OCI-LY1 (cell line): Measurements from ENCODE around the gene A1BG.

Source experiments
- H2AFZ ChIP-seq: fragments of 200-600 bp; sonication (generic), shearing (Covaris generic); 2 replicates; pipeline ENCODE4 v1.6.0; 2014; ENCODE audit warnings: antibody characterized with exemption, mild to moderate bottlenecking, low read length
- H3F3A ChIP-seq: fragments of 200-600 bp; sonication (generic), shearing (Covaris generic); 2 replicates; pipeline ENCODE4 v1.6.0; 2014; ENCODE audit warnings: mild to moderate bottlenecking, antibody characterized with exemption, low read length, moderate library complexity; ENCODE audit not compliant: insufficient read depth
- H3K27ac ChIP-seq: fragments of 200-600 bp; sonication (generic); 2 replicates; pipeline ENCODE4 v1.5.1; 2014; ENCODE audit warnings: low read length, mixed run types, mild to moderate bottlenecking, low read depth; ENCODE audit not compliant: poor library complexity, severe bottlenecking
- H3K27me3 ChIP-seq: fragments of 200-600 bp; sonication (generic); 2 replicates; pipeline ENCODE4 v1.6.0; 2014; ENCODE audit warnings: antibody characterized with exemption, mild to moderate bottlenecking, low read length, moderate library complexity; ENCODE audit not compliant: insufficient read depth
- H3K36me3 ChIP-seq: fragments of 200-600 bp; sonication (generic); 2 replicates; pipeline ENCODE4 v1.6.1; 2014; ENCODE audit warnings: mild to moderate bottlenecking, antibody characterized with exemption, low read length, moderate library complexity, mixed read lengths; ENCODE audit not compliant: insufficient read depth
- H3K4me1 ChIP-seq: fragments of 200-600 bp; sonication (generic); 2 replicates; pipeline ENCODE4 v1.5.1; 2014; ENCODE audit warnings: mild to moderate bottlenecking, low read length, moderate library complexity; ENCODE audit not compliant: insufficient read depth, severe bottlenecking
- H3K4me2 ChIP-seq: fragments of 200-600 bp; sonication (generic), shearing (Covaris generic); 2 replicates; pipeline ENCODE4 v1.6.1; 2014; ENCODE audit warnings: low read length
- H3K4me3 ChIP-seq: fragments of 200-600 bp; sonication (generic); 2 replicates; pipeline ENCODE4 v1.5.1; 2014; ENCODE audit warnings: low read length, low read depth, mild to moderate bottlenecking, mixed read lengths; ENCODE audit not compliant: poor library complexity, severe bottlenecking
- H3K79me2 ChIP-seq: fragments of 200-600 bp; shearing (Covaris generic); 2 replicates; pipeline ENCODE4 v1.6.1; 2016; ENCODE audit warnings: mixed run types, low read length, mixed read lengths; ENCODE audit not compliant: insufficient read depth
- H3K9ac ChIP-seq: fragments of 200-600 bp; sonication (generic), shearing (Covaris generic); 2 replicates; pipeline ENCODE4 v1.6.1; 2014; ENCODE audit warnings: mild to moderate bottlenecking, low read length, mixed read lengths
- H3K9me2 ChIP-seq: fragments of 200-600 bp; sonication (generic), shearing (Covaris generic); 2 replicates; pipeline ENCODE4 v1.6.1; 2014; ENCODE audit warnings: low read depth, mild to moderate bottlenecking, low read length, mixed read lengths
- H3K9me3 ChIP-seq: fragments of 200-600 bp; shearing (Covaris generic); 2 replicates; pipeline ENCODE4 v1.6.1; 2014; ENCODE audit warnings: low read length, mixed read lengths
- H4K20me1 ChIP-seq: fragments of 200-600 bp; sonication (generic), shearing (Covaris generic); 2 replicates; pipeline ENCODE4 v1.6.0; 2016; ENCODE audit warnings: mild to moderate bottlenecking, low read length; ENCODE audit not compliant: insufficient read depth
- CTCF ChIP-seq: fragments of 200-600 bp; sonication (generic), shearing (Covaris generic); IDR thresholded peaks from 2 replicates; pipeline ENCODE4 v1.5.1; 2017; ENCODE audit warnings: mild to moderate bottlenecking, antibody characterized with exemption, low read length, moderate library complexity, mixed read lengths
- EZH2 ChIP-seq: fragments of 200-600 bp; sonication (generic), shearing (Covaris generic); IDR thresholded peaks from 2 replicates; pipeline ENCODE4 v1.8.0; 2017; ENCODE audit warnings: borderline replicate concordance, mixed run types, mild to moderate bottlenecking, antibody characterized with exemption, low read length, moderate library complexity, mixed read lengths

Gene A1BG

GRCh38 chr19:58394821-58395219, 41.5 kb upstream of the A1BG start:
- Histone ChIP-seq H3F3A (no peaks in the 10 kb centered on the region), H3K4me2 (no peak overlapping the region), H3K36me3 (peaks cover 62% of the 10 kb centered on the region), H3K9me2 (no peaks in the 10 kb centered on the region), H4K20me1 (no peaks in the 10 kb centered on the region), H3K79me2 (no peaks in the 10 kb centered on the region), H3K27ac (no peak overlapping the region), H3K9ac (no peak overlapping the region), H3K4me1 (peaks cover 5% of the 10 kb centered on the region), H3K9me3 (no peaks in the 10 kb centered on the region), H3K4me3 (no peak overlapping the region), H2AFZ (no peak overlapping the region), H3K27me3 (no peaks in the 10 kb centered on the region)
- no peak for TF ChIP-seq EZH2
- TF ChIP-seq CTCF: no peak

- Histone ChIP-seq H4K20me1 (no peaks in the 10 kb centered on the region), H3K4me3 (no peak overlapping the region), H3K4me1 (peaks cover 11% of the 10 kb centered on the region), H3K79me2 (peaks cover 6% of the 10 kb centered on the region), H3K27me3 (no peaks in the 10 kb centered on the region), H3K4me2 (no peak overlapping the region), H3K9me2 (no peaks in the 10 kb centered on the region), H3K9me3 (no peaks in the 10 kb centered on the region), H3K9ac (no peak overlapping the region), H2AFZ (no peak overlapping the region), H3F3A (0 out of 2 replicates have a peak, but pooled peaks cover 4% of the 10 kb centered on the region), H3K27ac (no peak overlapping the region), H3K36me3 (peaks cover 71% of the 10 kb centered on the region)
- TF ChIP-seq EZH2 (no peak), CTCF (no peak)
These were observed 40.4 kb upstream of the A1BG start for GRCh38 chr19:58393725-58394033.

- 0 out of 2 replicates have a peak, but pooled peaks cover 4% of the 10 kb centered on the region for H3F3A ChIP-seq
These were observed 39.8 kb upstream of the A1BG start for GRCh38 chr19:58392945-58393724.

More at GRCh38 chr19:58392945-58393724, 39.8 kb upstream of the A1BG start:
- H3K9ac ChIP-seq: no peak overlapping the region
- H4K20me1 ChIP-seq: no peaks in the 10 kb centered on the region
- no peak overlapping the region for H3K4me2 ChIP-seq
- no peak overlapping the region for H3K4me3 ChIP-seq
- H3K36me3 ChIP-seq: peaks cover 76% of the 10 kb centered on the region
- peaks cover 16% of the 10 kb centered on the region for H3K4me1 ChIP-seq
- H3K9me2 ChIP-seq: no peaks in the 10 kb centered on the region
- H3K79me2 ChIP-seq: peaks cover 11% of the 10 kb centered on the region
- no peak overlapping the region for H2AFZ ChIP-seq
- no peak overlapping the region for H3K27ac ChIP-seq
- H3K27me3 ChIP-seq: no peaks in the 10 kb centered on the region
- TF ChIP-seq EZH2: no peak
- no peak for TF ChIP-seq CTCF
- H3K9me3 ChIP-seq: no peaks in the 10 kb centered on the region
